CD14-positive monocyte (primary cell): ENCODE data around the gene ESPN. TPM values are rescaled to one million over a fixed set of nuclear protein-coding genes. Genes with fewer than 3 reads are reported as not detected.

ENCODE experiments used
- DNase-seq, 3 donors: peaks; one replicate each; pipeline ENCODE4 v3.0.0-alpha.2; 2011 to 2022
- H2AFZ ChIP-seq: 2 replicates; pipeline ENCODE4 v1.6.0; 2012; ENCODE audit warnings: mild to moderate bottlenecking, low read depth, low read length, inconsistent platforms; ENCODE audit not compliant: insufficient read depth, poor library complexity, severe bottlenecking
- H3K27ac ChIP-seq, 2 donors: 1 replicate in 1 of 2; 2 replicates in 1 of 2; pipeline ENCODE4 v1.5.1; 2012 to 2013; ENCODE audit warnings: low read length in 2 of 2, control low read depth in 1 of 2, inconsistent platforms in 1 of 2, low read depth in 1 of 2, mild to moderate bottlenecking in 1 of 2
- H3K27me3 ChIP-seq, 2 donors: one replicate each; pipeline versions ENCODE4 v1.6.0 to v1.6.1; 2011 to 2013; ENCODE audit warnings: low read length in 2 of 2; ENCODE audit not compliant: control insufficient read depth in 2 of 2, insufficient read depth in 2 of 2
- H3K36me3 ChIP-seq, 2 donors: replicated peaks in 1 of 2; 1 replicate in 1 of 2; 2 replicates in 1 of 2; pipeline versions ENCODE4 v1.5.1 to v1.6.1; 2012 to 2013; ENCODE audit warnings: low read length in 2 of 2, control low read depth in 1 of 2, inconsistent platforms in 1 of 2, mild to moderate bottlenecking in 1 of 2; ENCODE audit not compliant: insufficient read depth in 2 of 2, control insufficient read depth in 1 of 2
- H3K4me1 ChIP-seq, 2 donors: 1 replicate in 1 of 2; 2 replicates in 1 of 2; pipeline versions ENCODE4 v1.5.1 to v1.6.1; 2012 to 2013; ENCODE audit warnings: low read length in 2 of 2, control low read depth in 1 of 2, inconsistent platforms in 1 of 2, mild to moderate bottlenecking in 1 of 2, moderate library complexity in 1 of 2; ENCODE audit not compliant: insufficient read depth in 2 of 2, control insufficient read depth in 1 of 2
- H3K4me2 ChIP-seq: replicated peaks from 2 replicates; pipeline ENCODE3; 2012; ENCODE audit warnings: low read length, moderate library complexity, mild to moderate bottlenecking; ENCODE audit not compliant: poor library complexity, severe bottlenecking; ENCODE audit errors: extremely low read depth
- H3K4me3 ChIP-seq, 3 experiments: fragments of 200-600 bp in 1 of 3; sonication (generic) in 1 of 3; replicated peaks in 1 of 3; 1 replicate in 2 of 3; 2 replicates in 1 of 3; pipeline ENCODE4 v1.5.1; 2011 to 2013; ENCODE audit warnings: low read length in 3 of 3, mild to moderate bottlenecking in 3 of 3, control low read depth in 2 of 3, low read depth in 2 of 3, inconsistent platforms in 1 of 3, moderate library complexity in 1 of 3
- H3K79me2 ChIP-seq: 2 replicates; pipeline ENCODE4 v1.6.0; 2012; ENCODE audit warnings: mild to moderate bottlenecking, control low read depth, inconsistent platforms, low read length, moderate library complexity; ENCODE audit not compliant: insufficient read depth
- H3K9ac ChIP-seq: 2 replicates; pipeline ENCODE4 v1.6.0; 2017; ENCODE audit warnings: low read length, mild to moderate bottlenecking; ENCODE audit not compliant: insufficient read depth, poor library complexity, severe bottlenecking
- H3K9me3 ChIP-seq, 2 donors: replicated peaks in 1 of 2; 1 replicate in 1 of 2; 2 replicates in 1 of 2; pipeline versions ENCODE4 v1.5.1 to v1.6.1; 2012 to 2013; ENCODE audit warnings: low read length in 2 of 2, control low read depth in 1 of 2; ENCODE audit not compliant: control insufficient read depth in 1 of 2, insufficient read depth in 1 of 2
- H4K20me1 ChIP-seq: 2 replicates; pipeline ENCODE4 v1.6.0; 2012; ENCODE audit warnings: mild to moderate bottlenecking, low read length, control low read depth, moderate library complexity; ENCODE audit not compliant: insufficient read depth
- H3K27ac Mint-ChIP-seq, 7 donors: one replicate each; pipeline ENCODE4 v1.8.0; 2020; ENCODE audit warnings: mild to moderate bottlenecking in 7 of 7, mixed read lengths in 7 of 7, moderate library complexity in 6 of 7, inconsistent platforms in 2 of 7
- H3K27me3 Mint-ChIP-seq, 3 donors: one replicate each; pipeline ENCODE4 v1.8.0; 2021 to 2022; ENCODE audit warnings: low read depth in 3 of 3, mild to moderate bottlenecking in 3 of 3, mixed read lengths in 3 of 3, moderate library complexity in 3 of 3, inconsistent platforms in 1 of 3
- H3K36me3 Mint-ChIP-seq, 2 donors: one replicate each; pipeline ENCODE4 v1.8.0; 2020; ENCODE audit warnings: mixed read lengths in 2 of 2, inconsistent platforms in 1 of 2, mild to moderate bottlenecking in 1 of 2
- H3K4me1 Mint-ChIP-seq: one replicate; pipeline ENCODE4 v1.8.0; 2020; ENCODE audit warnings: mild to moderate bottlenecking, mixed read lengths
- H3K4me3 Mint-ChIP-seq, 2 donors: one replicate each; pipeline ENCODE4 v1.8.0; 2020; ENCODE audit warnings: mild to moderate bottlenecking in 2 of 2, mixed read lengths in 2 of 2, moderate library complexity in 1 of 2
- H3K9me3 Mint-ChIP-seq, 7 donors: one replicate each; pipeline ENCODE4 v1.8.0; 2020 to 2022; ENCODE audit warnings: mixed read lengths in 7 of 7, mild to moderate bottlenecking in 6 of 7, moderate library complexity in 6 of 7, inconsistent platforms in 2 of 7
- CTCF ChIP-seq: fragments of 200-600 bp; IDR thresholded peaks from one replicate; pipeline ENCODE4 v1.8.0; 2022; ENCODE audit warnings: antibody characterized with exemption, mild to moderate bottlenecking
- WGBS: methylation state at CpG from one replicate; pipeline ENCODE4 v1.1.5; 2013; ENCODE audit warnings: missing lambda C conversion rate; ENCODE audit not compliant: insufficient coverage; 5-methylcytosine and 5-hydroxymethylcytosine counted together
- intact Hi-C, 2 donors: fragments of 100-400 bp; cut with micrococcal nuclease; formaldehyde crosslinking; loops; one replicate each; pipeline versions ENCODE4 v1.15.0 to v1.15.1; 2023
- polyA plus RNA-seq, 3 donors: library from polyadenylated mRNA; depleted of rRNA in 1 of 3; unstranded in 2 of 3; stranded (reverse) in 1 of 3; fragments of 300-500 nt in 2 of 3; fragments of >200 nt in 1 of 3; fragmentation: Illumina TruSeq in 2 of 3; gene quantifications; 1 replicate in 2 of 3; 2 replicates in 1 of 3; pipeline ENCODE4 v1.2.3, GENCODE V29; 2012 to 2021

Gene ESPN
- polyA plus RNA-seq, 3 donors, result not detected

GRCh38 chr1:6463120-6463412, 38.5 kb downstream of the ESPN start:
- Mint-ChIP-seq H3K9me3 (peaks cover 0 to 6% (median 0%) of the 10 kb centered on the region in 7 donors), H3K4me1 (peaks cover 3% of the 10 kb centered on the region), H3K27me3 (peaks cover 43 to 72% (median 58%) of the 10 kb centered on the region in 3 donors), H3K4me3 (no peak overlapping the region), H3K36me3 (no peaks in the 10 kb centered on the region), H3K27ac (no peak overlapping the region)
- TF ChIP-seq CTCF, result no peak
- no peaks in the 10 kb centered on the region for H4K20me1 ChIP-seq
- no peak overlapping the region for H2AFZ ChIP-seq
- H3K4me2 ChIP-seq, result no peak overlapping the region
- H3K4me3 ChIP-seq, result no peak overlapping the region
- no CpG with 5 or more reads among the region's 1 CpG for WGBS
- peaks cover 2 to 50% of the 10 kb centered on the region in 2 donors for H3K27me3 ChIP-seq
- no peaks in the 10 kb centered on the region for H3K4me1 ChIP-seq
- no peak overlapping the region for H3K9ac ChIP-seq
- H3K27ac ChIP-seq, result no peak overlapping the region
- no peak for DNase-seq
- H3K79me2 ChIP-seq, result no peaks in the 10 kb centered on the region
- H3K9me3 ChIP-seq, result no peaks in the 10 kb centered on the region
- intact Hi-C loops, result no loop called here
- no peaks in the 10 kb centered on the region for H3K36me3 ChIP-seq

- Histone ChIP-seq H3K27me3 (peaks cover 1 to 44% of the 10 kb centered on the region in 2 donors), H2AFZ (no peak overlapping the region), H4K20me1 (no peaks in the 10 kb centered on the region), H3K9me3 (no peaks in the 10 kb centered on the region), H3K79me2 (no peaks in the 10 kb centered on the region), H3K4me1 (no peaks in the 10 kb centered on the region), H3K9ac (no peak overlapping the region), H3K27ac (no peak overlapping the region), H3K4me2 (no peak overlapping the region), H3K36me3 (no peaks in the 10 kb centered on the region), H3K4me3 (no peak overlapping the region)
- H3K27me3 Mint-ChIP-seq, result peaks cover 33 to 59% (median 46%) of the 10 kb centered on the region in 3 donors
- TF ChIP-seq CTCF, result no peak
- H3K27ac Mint-ChIP-seq, result peak overlapping the region in 1 of 7 donors; percentile 52
- DNase-seq, result no peak
- peaks cover 0 to 6% (median 0%) of the 10 kb centered on the region in 7 donors for H3K9me3 Mint-ChIP-seq
- peaks cover 3% of the 10 kb centered on the region for H3K4me1 Mint-ChIP-seq
- H3K36me3 Mint-ChIP-seq, result no peaks in the 10 kb centered on the region
- 92% methylated on average over 7 of the region's 7 CpGs for WGBS
- H3K4me3 Mint-ChIP-seq, result peak overlapping the region in 1 of 2 donors; percentile 42
- intact Hi-C loops, result no loop called here
Observed at GRCh38 chr1:6464514-6464836, 39.9 kb downstream of the ESPN start.
